K562 (cell line): ENCODE results near the gene ARHGAP26. TPM values are rescaled to one million over a fixed set of nuclear protein-coding genes. Genes with fewer than 3 reads are reported as not detected.

Experiments
- MCM5 ChIP-seq: fragments of 450-650 bp; IDR thresholded peaks from 2 replicates; pipeline ENCODE4 v1.6.1; 2016; ENCODE audit warnings: low read depth
- RBBP5 ChIP-seq: fragments of 200-600 bp; sonication (generic); IDR thresholded peaks from 2 replicates; pipeline ENCODE4 v1.6.1; 2012; ENCODE audit warnings: borderline replicate concordance, mild to moderate bottlenecking, low read length, control low read depth, inconsistent platforms; ENCODE audit not compliant: insufficient read depth, poor library complexity, severe bottlenecking
- RBM17 ChIP-seq: fragments of 200-400 bp; formaldehyde crosslinking; IDR thresholded peaks from 2 replicates; pipeline ENCODE4 v1.6.1; 2017; ENCODE audit warnings: low read depth, mild to moderate bottlenecking, low read length, borderline replicate concordance
- polyA plus RNA-seq, 8 experiments: library from polyadenylated mRNA; depleted of rRNA in 4 of 8; stranded (reverse) in 5 of 8; unstranded in 3 of 8; fragments of >200 nt; fragmentation: Nextera tagmentation in 2 of 8; fragmentation: Illumina TruSeq in 1 of 8; extraction: Ambion mirVana in 2 of 8; extraction: Trizol in 1 of 8; gene quantifications; 2 replicates each; pipeline versions ENCODE4 v1.2.1 to v1.2.3, GENCODE V29; 2011 to 2014; ENCODE audit warnings: inconsistent platforms in 1 of 8, missing spikeins in 1 of 8
- total RNA-seq, 7 experiments: library from RNA; depleted of rRNA in 6 of 7; stranded (reverse); fragments of >200 nt in 6 of 7; fragmentation: Illumina TruSeq in 2 of 7; extraction: Trizol in 2 of 7; gene quantifications; 2 replicates each; pipeline versions ENCODE4 v1.2.1 to v1.2.3, GENCODE V29; 2011 to 2021; ENCODE audit warnings: low replicate concordance in 1 of 7
- TF ChIP-seq, protein P1 (sequence below): fragments of 150-350 bp; conservative IDR thresholded peaks from 2 replicates; pipeline ENCODE4 v1.6.1; 2014; ENCODE audit warnings: low read length
- TF ChIP-seq, protein P2 (sequence below): IDR thresholded peaks from 2 replicates; pipeline ENCODE4 v1.6.1; 2016; ENCODE audit warnings: missing genetic modification characterization, missing compliant biosample characterization

Gene ARHGAP26
- total and polyA plus RNA-seq, 9 of the 15 experiments (the other 6 are each of a cell fraction or from before 2014, with no cell fraction given) = 0.13 to 1.1 (median 0.55) TPM

DNA sequence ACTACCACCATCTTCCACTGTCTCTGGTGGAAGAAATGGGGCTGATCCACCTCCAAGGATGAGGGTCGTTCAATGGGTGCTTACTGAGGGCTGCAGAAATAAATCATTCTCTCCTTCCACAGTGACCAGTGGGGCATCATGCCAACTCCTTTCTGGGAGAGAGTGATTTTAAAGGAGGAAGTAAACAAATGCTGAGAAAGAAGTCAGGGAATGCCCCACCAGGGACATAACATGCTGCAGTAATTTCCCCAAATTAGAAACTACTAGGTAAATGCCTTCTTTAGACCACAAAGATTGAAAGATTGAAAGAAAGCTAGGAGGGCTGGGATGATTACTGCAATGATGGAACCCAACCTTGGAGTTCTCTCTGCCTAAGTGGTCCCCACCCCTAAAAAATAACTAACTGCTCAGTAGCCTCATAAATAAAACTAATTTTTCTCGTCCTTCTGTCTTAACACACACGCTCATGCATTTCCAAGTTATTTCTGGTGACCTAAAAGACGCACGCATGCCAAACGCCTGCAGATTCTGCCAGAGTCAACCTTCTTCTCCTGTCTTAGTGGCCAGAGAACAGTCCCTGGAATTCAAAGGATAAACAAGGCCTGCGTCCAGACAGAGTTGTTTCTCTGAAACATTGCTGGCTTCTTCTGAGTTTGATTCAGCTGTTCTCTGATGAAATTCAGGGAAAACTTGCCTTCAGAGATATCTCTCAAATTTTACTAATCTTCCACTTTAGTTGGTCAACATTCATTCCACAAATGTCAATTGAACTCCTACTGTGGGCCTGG, 383.3 kb downstream of the ARHGAP26 start (continued):
- TF ChIP-seq RBBP5 = no peak
- TF ChIP-seq, protein P1, sequence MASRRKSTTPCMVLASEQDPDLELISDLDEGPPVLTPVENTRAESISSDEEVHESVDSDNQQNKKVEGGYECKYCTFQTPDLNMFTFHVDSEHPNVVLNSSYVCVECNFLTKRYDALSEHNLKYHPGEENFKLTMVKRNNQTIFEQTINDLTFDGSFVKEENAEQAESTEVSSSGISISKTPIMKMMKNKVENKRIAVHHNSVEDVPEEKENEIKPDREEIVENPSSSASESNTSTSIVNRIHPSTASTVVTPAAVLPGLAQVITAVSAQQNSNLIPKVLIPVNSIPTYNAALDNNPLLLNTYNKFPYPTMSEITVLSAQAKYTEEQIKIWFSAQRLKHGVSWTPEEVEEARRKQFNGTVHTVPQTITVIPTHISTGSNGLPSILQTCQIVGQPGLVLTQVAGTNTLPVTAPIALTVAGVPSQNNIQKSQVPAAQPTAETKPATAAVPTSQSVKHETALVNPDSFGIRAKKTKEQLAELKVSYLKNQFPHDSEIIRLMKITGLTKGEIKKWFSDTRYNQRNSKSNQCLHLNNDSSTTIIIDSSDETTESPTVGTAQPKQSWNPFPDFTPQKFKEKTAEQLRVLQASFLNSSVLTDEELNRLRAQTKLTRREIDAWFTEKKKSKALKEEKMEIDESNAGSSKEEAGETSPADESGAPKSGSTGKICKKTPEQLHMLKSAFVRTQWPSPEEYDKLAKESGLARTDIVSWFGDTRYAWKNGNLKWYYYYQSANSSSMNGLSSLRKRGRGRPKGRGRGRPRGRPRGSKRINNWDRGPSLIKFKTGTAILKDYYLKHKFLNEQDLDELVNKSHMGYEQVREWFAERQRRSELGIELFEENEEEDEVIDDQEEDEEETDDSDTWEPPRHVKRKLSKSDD = no peak
- TF ChIP-seq, protein P2, sequence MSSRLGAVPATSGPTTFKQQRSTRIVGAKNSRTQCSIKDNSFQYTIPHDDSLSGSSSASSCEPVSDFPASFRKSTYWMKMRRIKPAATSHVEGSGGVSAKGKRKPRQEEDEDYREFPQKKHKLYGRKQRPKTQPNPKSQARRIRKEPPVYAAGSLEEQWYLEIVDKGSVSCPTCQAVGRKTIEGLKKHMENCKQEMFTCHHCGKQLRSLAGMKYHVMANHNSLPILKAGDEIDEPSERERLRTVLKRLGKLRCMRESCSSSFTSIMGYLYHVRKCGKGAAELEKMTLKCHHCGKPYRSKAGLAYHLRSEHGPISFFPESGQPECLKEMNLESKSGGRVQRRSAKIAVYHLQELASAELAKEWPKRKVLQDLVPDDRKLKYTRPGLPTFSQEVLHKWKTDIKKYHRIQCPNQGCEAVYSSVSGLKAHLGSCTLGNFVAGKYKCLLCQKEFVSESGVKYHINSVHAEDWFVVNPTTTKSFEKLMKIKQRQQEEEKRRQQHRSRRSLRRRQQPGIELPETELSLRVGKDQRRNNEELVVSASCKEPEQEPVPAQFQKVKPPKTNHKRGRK = no peak
- no peak for TF ChIP-seq RBM17
- no peak for TF ChIP-seq MCM5
